K562 (cell line): Measurements from ENCODE around the gene SLC30A3.

Source experiments
- RFX5 ChIP-seq: IDR thresholded peaks from 2 replicates; pipeline ENCODE4 v1.6.1; 2011; ENCODE audit warnings: low read depth, mild to moderate bottlenecking, improper control_type of control experiment, low read length
- TCFL5 ChIP-seq: fragments of 250-450 bp; sonication (Bioruptor Pico); conservative IDR thresholded peaks from 2 replicates; pipeline ENCODE4 v1.6.1; 2021; ENCODE audit warnings: mild to moderate bottlenecking, moderate library complexity, matching md5 sums

DNA sequence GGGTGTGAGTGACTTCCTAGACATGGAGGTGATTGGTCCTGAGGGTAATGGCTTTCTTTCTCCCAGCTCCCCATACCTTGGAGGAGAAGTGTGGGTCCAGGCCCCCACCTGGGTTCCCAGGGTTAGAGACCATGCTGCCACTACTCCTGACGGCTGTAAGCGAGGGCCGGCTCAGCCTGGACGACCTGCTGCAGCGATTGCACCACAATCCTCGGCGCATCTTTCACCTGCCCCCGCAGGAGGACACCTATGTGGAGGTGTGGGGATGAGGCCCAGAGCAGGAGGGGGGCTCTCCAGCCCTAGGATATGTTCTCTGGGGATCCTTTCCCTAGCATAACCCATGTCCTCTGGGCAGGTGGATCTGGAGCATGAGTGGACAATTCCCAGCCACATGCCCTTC is 23.9 kb downstream of the SLC30A3 start:
- TF ChIP-seq TCFL5 (CRISPR knock-in tag) = no peak
- no peak for TF ChIP-seq RFX5
